ENCODE data around the gene LLPH.
"Not testable (repeated sequence)": the region's sequence is repeated elsewhere in the genome, so short reads cannot be mapped to it uniquely, and the experiment has no call there.

The LLPH gene

GRCh38 chr12:66130267-66131066 is at the start of gene LLPH:
Gene LLPH (minus strand): TSS chr12:66130750. CDS start chr12:66129106, 1,644 bp downstream.
- peak; percentile 93 for DNase-seq

- DNase-seq = peak; percentile 21
Observed at GRCh38 chr12:66176105-66176900, 45.8 kb upstream of the LLPH start.

GRCh38 chr12:66174391-66175325 is 44.1 kb upstream of the LLPH start:
- DNase-seq = not testable (repeated sequence)

- no peak for DNase-seq
Observed at GRCh38 chr12:66170606-66171005, 40.1 kb upstream of the LLPH start.

- peak; percentile 95 for DNase-seq
Observed at GRCh38 chr12:66169221-66170170, 38.9 kb upstream of the LLPH start, which contains the start of gene TMBIM4. Gene TMBIM4 (minus strand): TSS chr12:66169996. CDS start chr12:66169951, 45 bp downstream.

GRCh38 chr12:66168410-66168809 is 37.9 kb upstream of the LLPH start:
- DNase-seq = peak; percentile 73

GRCh38 chr12:66166561-66166960 is 36.0 kb upstream of the LLPH start:
- no peak for DNase-seq

GRCh38 chr12:66165141-66165540 is 34.6 kb upstream of the LLPH start:
- DNase-seq = no peak

GRCh38 chr12:66164349-66164821 is 33.8 kb upstream of the LLPH start:
- peak; percentile 73 for DNase-seq

- no peak for DNase-seq
Observed at GRCh38 chr12:66163289-66163688, 32.7 kb upstream of the LLPH start.

GRCh38 chr12:66162701-66163100 is 32.2 kb upstream of the LLPH start:
- no peak for DNase-seq

- no peak for DNase-seq
Observed at GRCh38 chr12:66160704-66161103, 30.2 kb upstream of the LLPH start.

GRCh38 chr12:66159123-66159522 is 28.6 kb upstream of the LLPH start:
- no peak for DNase-seq

- DNase-seq = peak; percentile 6
Observed at GRCh38 chr12:66156654-66157053, 26.1 kb upstream of the LLPH start.

- no peak for DNase-seq
Observed at GRCh38 chr12:66154776-66155175, 24.2 kb upstream of the LLPH start.

GRCh38 chr12:66152732-66153131 is 22.2 kb upstream of the LLPH start:
- no peak for DNase-seq

GRCh38 chr12:66149702-66150398 is 19.3 kb upstream of the LLPH start:
- peak; percentile 94 for DNase-seq

- peak; percentile 60 for DNase-seq
Observed at GRCh38 chr12:66144791-66145754, 14.5 kb upstream of the LLPH start.

- no peak for DNase-seq
Observed at GRCh38 chr12:66143868-66144267, 13.3 kb upstream of the LLPH start.

- no peak for DNase-seq
Observed at GRCh38 chr12:66142826-66143225, 12.3 kb upstream of the LLPH start.
